GM19043 (cell line): ENCODE results near the gene RTL5.

Experiments
- ATAC-seq: cut with Tn5 transposase; IDR thresholded peaks from one replicate; pipeline ENCODE4 v1.9.1; 2021; ENCODE audit warnings: low read depth; ENCODE audit not compliant: unreplicated experiment

The RTL5 gene

DNA sequence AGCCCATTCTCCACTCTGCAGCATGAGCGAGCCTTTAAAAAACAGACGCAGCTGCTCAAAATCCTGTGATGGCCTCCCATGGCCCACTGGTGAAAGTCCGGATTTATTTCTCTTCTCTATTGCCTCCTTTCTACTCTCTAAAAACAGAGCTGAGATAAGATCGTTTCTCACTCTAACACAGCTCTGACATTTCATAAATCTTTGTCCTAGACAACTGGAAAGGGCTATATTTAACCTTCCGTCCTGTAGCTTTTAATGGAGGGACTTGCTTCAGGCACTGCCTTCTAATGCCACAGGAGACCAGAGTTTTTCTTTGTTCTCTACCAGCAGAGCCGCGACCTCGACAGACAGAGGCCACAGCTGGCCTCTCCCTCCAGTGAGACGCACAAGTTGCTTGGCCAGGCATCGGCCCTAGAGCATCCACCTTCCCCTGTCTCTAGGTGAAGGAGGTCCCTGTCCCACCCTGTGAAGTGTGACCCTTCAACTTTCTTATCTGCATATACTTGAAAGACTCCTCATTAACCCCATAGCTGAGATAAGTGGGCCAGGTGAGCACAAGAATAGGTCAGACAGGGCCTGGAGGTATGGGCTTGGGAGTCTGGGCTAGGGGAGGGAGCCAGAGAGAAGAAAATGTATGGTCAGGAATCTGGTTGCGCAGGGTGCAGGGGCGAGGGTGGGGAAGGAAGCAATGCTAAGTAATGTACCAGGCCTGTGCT lies 50.0 kb downstream of the RTL5 start:
- ATAC-seq: no peak

- no peak for ATAC-seq
Observed at GRCh38 chrX:72080800-72081199, 50.9 kb downstream of the RTL5 start.

- ATAC-seq: no peak
Observed at GRCh38 chrX:72080150-72080549, 51.6 kb downstream of the RTL5 start.

DNA sequence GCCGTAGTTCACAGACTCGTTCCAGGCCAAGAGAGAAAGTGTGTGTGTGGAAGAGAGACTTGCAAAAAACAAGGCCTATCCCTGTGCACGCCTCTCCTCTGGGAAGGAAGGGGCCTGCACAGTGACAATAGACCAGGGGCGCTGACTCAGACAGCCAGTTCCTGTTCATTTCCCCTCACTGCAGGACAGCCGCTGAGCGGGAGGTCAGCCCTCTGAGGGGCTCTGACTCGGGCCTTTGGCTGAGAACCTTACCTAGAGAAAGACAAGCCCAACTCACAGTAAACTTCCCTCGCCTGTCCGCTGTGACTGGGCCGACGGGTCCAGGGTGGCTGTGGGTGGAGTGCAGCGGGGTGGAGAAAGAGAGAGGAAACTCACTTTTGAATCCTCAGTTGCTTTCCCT lies 52.1 kb downstream of the RTL5 start:
- ATAC-seq: no peak

GRCh38 chrX:72078411-72078810 lies 53.3 kb downstream of the RTL5 start:
- no peak for ATAC-seq
